Psoas muscle (tissue), 8 donors: ENCODE results near the gene CERS6. TPM values are rescaled to one million over a fixed set of nuclear protein-coding genes. Genes with fewer than 3 reads are reported as not detected.

ENCODE experiments used
- ATAC-seq, 4 donors: fragments of 200-7000 bp; cut with Tn5 transposase; one replicate each; pipeline ENCODE4 v1.9.1; 2020; ENCODE audit warnings: moderate library complexity in 3 of 4, mild to moderate bottlenecking in 2 of 4
- DNase-seq, 2 donors: peaks; one replicate each; pipeline ENCODE4 v3.0.0-alpha.2; 2020
- H3K27ac ChIP-seq: fragments of 200-600 bp; one replicate; pipeline ENCODE4 v1.8.0; 2022
- H3K27me3 ChIP-seq, 3 donors: fragments of 200-600 bp in 1 of 3; one replicate each; pipeline versions ENCODE4 v1.6.1 to v1.8.0; 2013 to 2022; ENCODE audit warnings: low read length in 2 of 3, mild to moderate bottlenecking in 2 of 3, moderate library complexity in 1 of 3; ENCODE audit not compliant: insufficient read depth in 3 of 3
- H3K36me3 ChIP-seq, 2 donors: fragments of 200-600 bp in 1 of 2; one replicate each; pipeline versions ENCODE4 v1.6.1 to v1.8.0; 2013 to 2022; ENCODE audit warnings: low read depth in 1 of 2, mild to moderate bottlenecking in 1 of 2, moderate library complexity in 1 of 2; ENCODE audit not compliant: insufficient read depth in 1 of 2
- H3K4me1 ChIP-seq: fragments of 200-600 bp; one replicate; pipeline ENCODE4 v1.8.0; 2022
- H3K4me3 ChIP-seq: fragments of 200-600 bp; one replicate; pipeline ENCODE4 v1.8.0; 2022; ENCODE audit warnings: mild to moderate bottlenecking
- H3K9me3 ChIP-seq: fragments of 200-600 bp; one replicate; pipeline ENCODE4 v1.8.0; 2022
- CTCF ChIP-seq: fragments of 200-600 bp; IDR thresholded peaks from one replicate; pipeline ENCODE4 v1.8.0; 2022; ENCODE audit warnings: antibody characterized with exemption
- WGBS, 3 donors: extraction: QIAGEN DNeasy Blood & Tissue Kit; methylation state at CpG; one replicate each; pipeline versions ENCODE4 v1.1.6 to v1.1.7; 2013; 5-methylcytosine and 5-hydroxymethylcytosine counted together
- intact Hi-C, 2 donors: fragments of 100-400 bp; cut with DNase I; formaldehyde crosslinking; loops; one replicate each; pipeline versions ENCODE4 v1.11.0 to v1.14.2; 2022
- polyA plus RNA-seq, 3 donors: library from polyadenylated mRNA; stranded (reverse); fragments of 200-250 nt; gene quantifications; one replicate each; pipeline ENCODE4 v1.2.3, GENCODE V29; 2013
- total RNA-seq, 4 donors: library from RNA; stranded (reverse); fragmentation: NEBNext Ultra II Directional in 2 of 4; extraction: Animal tissue kit (Norgen Biotek cat#: 25700) in 2 of 4; gene quantifications; one replicate each; pipeline versions ENCODE4 v1.2.1 to v1.2.4, GENCODE V29; 2021 to 2023
- donor health status: healthy with polysubstance abuse.
- donor health status: DM: no; HTN: no; CAD: no; lungs with moderate emphysema.
- donor health status: Bipolar disorder and iron deficiency.
- donor health status: healthy.
- donor health status: DM: yes; HTN: yes; CAD: no.
- donor health status: DM: no; HTN: no; CAD: no.
- donor health status: DM: no; HTN: no; CAD: no.
- donor health status: DM: yes; HTN: yes; CAD: no.

Gene CERS6
- total and polyA plus RNA-seq, 7 donors, result 4.8 to 18.1 (median 11.2) TPM

- no peak for DNase-seq
- Histone ChIP-seq H3K9me3 (no peaks in the 10 kb centered on the region), H3K36me3 (no peaks in the 10 kb centered on the region), H3K4me1 (no peaks in the 10 kb centered on the region), H3K27me3 (no peaks in the 10 kb centered on the region), H3K4me3 (no peak overlapping the region), H3K27ac (no peak overlapping the region)
- intact Hi-C loops, result no loop called here
- TF ChIP-seq CTCF, result no peak
- WGBS, 3 donors, result 34 to 44% (median 38%) methylated on average over 3 of the region's 3 CpGs
- ATAC-seq, result no peak
Measured at GRCh38 chr2:168439536-168439935, 16.5 kb upstream of the CERS6 start.

DNA sequence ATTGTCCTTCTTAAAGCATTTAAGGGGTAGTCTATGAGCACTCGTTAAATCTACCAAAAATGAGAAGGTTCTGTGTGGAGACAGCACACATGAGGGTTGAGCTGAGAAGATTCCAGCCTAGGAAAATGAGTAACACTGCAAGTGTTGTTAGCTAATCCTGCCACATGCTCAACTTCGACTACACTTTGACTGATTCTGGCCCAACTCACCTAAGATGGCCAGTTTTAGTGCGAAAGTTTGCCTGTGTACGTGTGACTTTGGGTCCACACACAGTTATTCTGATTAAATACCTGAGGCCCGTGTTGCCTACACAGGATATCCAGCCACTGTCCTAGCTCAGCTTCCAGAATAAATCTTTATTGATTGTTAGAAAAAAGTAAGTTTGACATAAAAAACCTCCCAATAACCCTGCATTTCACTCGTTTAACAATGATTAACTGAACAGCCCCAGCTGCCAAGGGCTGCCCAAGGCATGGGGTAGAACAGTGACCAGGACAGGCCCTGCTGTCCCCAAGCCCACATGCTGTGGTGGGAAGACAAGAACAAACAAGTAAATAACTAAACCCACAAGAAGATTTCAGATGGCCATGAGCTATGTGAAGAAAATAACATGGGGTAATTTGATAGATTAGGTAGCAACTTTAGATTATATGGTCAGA is 14.7 kb upstream of the CERS6 start:
- no peak for DNase-seq
- H3K36me3 ChIP-seq, result no peaks in the 10 kb centered on the region
- no peak overlapping the region for H3K27ac ChIP-seq
- H3K4me3 ChIP-seq, result no peak overlapping the region
- no peaks in the 10 kb centered on the region for H3K9me3 ChIP-seq
- intact Hi-C loops, result no loop called here
- WGBS, 3 donors, result 87 to 91% (median 87%) methylated on average over 6 of the region's 6 CpGs
- TF ChIP-seq CTCF, result no peak
- H3K27me3 ChIP-seq, result no peaks in the 10 kb centered on the region
- ATAC-seq, result no peak
- no peaks in the 10 kb centered on the region for H3K4me1 ChIP-seq

DNA sequence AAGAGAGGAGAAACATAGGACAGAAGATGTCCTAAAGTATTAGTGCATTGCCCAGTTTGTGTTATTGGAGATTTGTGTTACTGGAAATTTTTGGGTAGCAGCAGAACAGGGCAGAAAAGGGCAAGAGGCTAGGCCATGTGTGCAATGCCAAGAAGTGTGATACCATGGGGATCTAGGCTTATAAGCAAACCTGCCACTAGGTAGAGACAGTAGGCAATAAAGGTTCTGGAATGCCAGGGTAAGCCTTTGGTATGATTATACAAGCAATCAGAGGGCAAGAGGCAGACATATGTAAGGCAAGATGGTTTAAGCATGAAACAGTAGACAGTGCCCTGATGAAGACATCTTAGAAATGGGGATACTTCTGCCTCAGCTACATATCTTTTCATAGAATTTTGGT is 12.3 kb upstream of the CERS6 start:
- no peak for DNase-seq
- Histone ChIP-seq H3K36me3 (no peaks in the 10 kb centered on the region), H3K4me3 (no peak overlapping the region), H3K27me3 (no peaks in the 10 kb centered on the region), H3K9me3 (no peaks in the 10 kb centered on the region), H3K4me1 (no peaks in the 10 kb centered on the region), H3K27ac (no peak overlapping the region)
- TF ChIP-seq CTCF, result no peak
- no peak for ATAC-seq
- intact Hi-C loops, result no loop called here

DNA sequence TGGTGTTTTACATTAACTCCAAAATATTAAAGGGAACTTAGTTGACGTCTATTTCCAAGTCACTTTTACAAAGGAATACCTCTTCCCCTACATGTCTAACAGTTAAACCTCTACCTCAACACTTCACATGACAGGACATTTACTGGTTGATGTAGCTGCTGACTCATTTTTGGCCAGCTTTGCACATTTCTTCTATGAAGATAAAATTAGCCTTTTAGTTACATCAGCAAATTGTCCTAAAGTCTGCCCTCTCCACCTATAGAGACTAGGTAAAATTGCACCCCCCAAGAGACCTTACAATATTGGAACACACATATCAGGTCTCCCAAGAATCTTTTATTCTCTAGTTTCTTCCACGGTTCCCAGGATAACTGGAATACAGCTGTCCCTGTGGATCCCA is 10.1 kb upstream of the CERS6 start:
- no peak for ATAC-seq
- Histone ChIP-seq H3K4me3 (no peak overlapping the region), H3K27ac (no peak overlapping the region), H3K36me3 (no peaks in the 10 kb centered on the region), H3K27me3 (no peaks in the 10 kb centered on the region), H3K4me1 (no peaks in the 10 kb centered on the region), H3K9me3 (no peaks in the 10 kb centered on the region)
- intact Hi-C loops, result no loop called here
- WGBS, 3 donors, result 92 to 94% (median 92%) methylated on average over 2 of the region's 2 CpGs
- no peak for DNase-seq
- TF ChIP-seq CTCF, result no peak

DNA sequence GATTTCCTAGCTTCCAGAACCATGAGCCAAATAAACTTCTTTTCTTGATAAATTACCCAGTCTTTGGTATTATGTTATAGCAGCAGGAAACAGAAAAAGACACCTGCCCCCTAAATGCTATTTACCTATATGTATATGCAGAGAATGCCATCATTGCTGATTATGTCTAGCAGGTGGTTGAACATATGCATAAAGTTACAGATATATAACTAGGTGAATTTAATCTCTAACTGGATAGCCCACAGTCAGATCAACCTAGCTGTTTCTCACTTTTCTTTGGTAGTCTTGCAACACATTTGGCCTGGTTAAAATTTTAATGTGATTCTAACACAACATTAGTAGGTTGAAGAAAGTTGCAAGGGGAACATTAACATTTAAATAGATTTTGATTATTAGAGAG is 7.1 kb upstream of the CERS6 start:
- Histone ChIP-seq H3K27ac (no peak overlapping the region), H3K9me3 (no peaks in the 10 kb centered on the region), H3K27me3 (no peaks in the 10 kb centered on the region), H3K36me3 (no peaks in the 10 kb centered on the region), H3K4me3 (no peak overlapping the region), H3K4me1 (no peaks in the 10 kb centered on the region)
- no peak for TF ChIP-seq CTCF
- ATAC-seq, result no peak
- DNase-seq, result no peak
- intact Hi-C loops, result no loop called here
